Measurements from ENCODE around the gene APLP1. TPM values are rescaled to one million over a fixed set of nuclear protein-coding genes. Genes with fewer than 3 reads are reported as not detected.

The APLP1 gene
- total and polyA plus RNA-seq, 4 donors = 0.08 to 0.51 (median 0.16) TPM; not detected in 1

GRCh38 chr19:35888398-35888797 lies 20.0 kb downstream of the APLP1 start:
- Histone ChIP-seq H3K36me3 (ENCODE audit: control insufficient read depth in 4 of 4, insufficient read depth in 3 of 4, low read depth in 1 of 4, low read length in 3 of 4) (peaks cover 7 to 22% (median 11%) of the 10 kb centered on the region in 4 donors), H3K4me1 (ENCODE audit: control insufficient read depth in 4 of 4, insufficient read depth in 4 of 4, low read length in 3 of 4) (no peaks in the 10 kb centered on the region), H3K4me3 (ENCODE audit: low read depth in 1 of 3, low read length in 3 of 3) (no peak overlapping the region), H3K27ac (ENCODE audit: low read depth in 1 of 2, low read length in 2 of 2) (no peak overlapping the region), H3K27me3 (ENCODE audit: control insufficient read depth in 4 of 4, insufficient read depth in 4 of 4, low read length in 3 of 4) (no peaks in the 10 kb centered on the region), H3K9me3 (ENCODE audit: control insufficient read depth in 4 of 4, low read length in 3 of 4) (no peaks in the 10 kb centered on the region), H3K9ac (ENCODE audit: low read depth in 1 of 2, low read length in 2 of 2) (no peak overlapping the region)
- TF ChIP-seq SP1 (IDR thresholded peaks at IDR 0.05) = no peak
- TF ChIP-seq, protein P1, sequence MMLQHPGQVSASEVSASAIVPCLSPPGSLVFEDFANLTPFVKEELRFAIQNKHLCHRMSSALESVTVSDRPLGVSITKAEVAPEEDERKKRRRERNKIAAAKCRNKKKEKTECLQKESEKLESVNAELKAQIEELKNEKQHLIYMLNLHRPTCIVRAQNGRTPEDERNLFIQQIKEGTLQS (IDR thresholded peaks at IDR 0.05) = no peak
- TF ChIP-seq NR2F2 (IDR thresholded peaks at IDR 0.05) = no peak
- no peak for TF ChIP-seq FOXA2 (IDR thresholded peaks at IDR 0.05)
- TF ChIP-seq ZBTB33 (IDR thresholded peaks at IDR 0.05) = no peak
- TF ChIP-seq RAD21 (IDR thresholded peaks at IDR 0.05) = no peak
- TF ChIP-seq TAF1 (conservative IDR thresholded peaks at IDR 0.05) = no peak
- no peak for TF ChIP-seq HNF4A (conservative IDR thresholded peaks at IDR 0.05)
- no peak for TF ChIP-seq EGR1 (IDR thresholded peaks at IDR 0.05; ENCODE audit: low read depth in 2 of 2)
- no peak for TF ChIP-seq REST (IDR thresholded peaks at IDR 0.05)
- no peak for DNase-seq (ENCODE audit: low spot score)
- WGBS = 97% methylated on average over 9 of the region's 9 CpGs

DNA sequence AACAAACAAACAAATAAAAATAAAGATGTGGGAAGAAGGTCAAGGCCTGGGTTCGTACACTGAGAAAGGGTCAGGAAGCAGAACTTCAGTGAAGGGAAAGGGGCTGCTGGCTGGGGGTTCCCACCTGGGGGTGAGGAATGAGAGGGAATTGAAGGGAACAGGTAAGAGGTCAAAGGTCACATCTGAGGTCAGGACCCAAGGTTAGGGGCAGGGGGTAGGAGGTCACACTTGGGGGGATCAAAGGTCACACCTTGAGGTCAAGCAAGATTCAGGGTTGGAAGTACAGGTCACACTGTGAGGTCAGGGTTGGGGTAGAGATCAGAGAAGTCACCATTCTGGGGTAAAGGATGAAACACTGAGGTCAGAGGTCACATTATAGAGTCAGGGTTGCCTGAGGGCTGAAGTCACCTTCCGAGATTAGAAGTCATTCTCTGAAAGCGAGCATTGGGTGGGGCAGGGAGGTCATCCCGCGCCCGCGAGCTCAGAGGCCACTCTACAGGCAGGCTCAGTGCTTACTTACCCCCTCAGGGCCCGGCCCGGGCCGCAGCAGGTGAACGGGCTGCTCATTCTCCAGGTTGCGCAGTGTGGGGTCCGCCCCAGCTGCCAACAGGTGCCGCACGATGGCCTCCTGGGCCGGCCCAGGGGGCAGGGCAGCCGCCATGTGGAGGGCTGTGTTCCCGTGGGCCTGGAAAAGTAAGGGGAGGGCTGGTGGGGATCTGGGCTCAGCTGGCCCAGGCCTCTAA lies 21.2 kb downstream of the APLP1 start:
- Histone ChIP-seq H3K27ac (ENCODE audit: low read depth in 1 of 2, low read length in 2 of 2) (no peak overlapping the region), H3K9me3 (ENCODE audit: control insufficient read depth in 4 of 4, low read length in 3 of 4) (no peaks in the 10 kb centered on the region), H3K4me3 (ENCODE audit: low read depth in 1 of 3, low read length in 3 of 3) (no peak overlapping the region), H3K36me3 (ENCODE audit: control insufficient read depth in 4 of 4, insufficient read depth in 3 of 4, low read depth in 1 of 4, low read length in 3 of 4) (peaks cover 7 to 26% (median 11%) of the 10 kb centered on the region in 4 donors), H3K27me3 (ENCODE audit: control insufficient read depth in 4 of 4, insufficient read depth in 4 of 4, low read length in 3 of 4) (no peaks in the 10 kb centered on the region), H3K4me1 (ENCODE audit: control insufficient read depth in 4 of 4, insufficient read depth in 4 of 4, low read length in 3 of 4) (no peaks in the 10 kb centered on the region), H3K9ac (ENCODE audit: low read depth in 1 of 2, low read length in 2 of 2) (no peak overlapping the region)
- DNase-seq (ENCODE audit: low spot score) = no peak
- TF ChIP-seq FOXA2 (IDR thresholded peaks at IDR 0.05) (no peak), NR2F2 (IDR thresholded peaks at IDR 0.05) (peak; percentile 92), YY1 (IDR thresholded peaks at IDR 0.05) (no peak), HNF4A (conservative IDR thresholded peaks at IDR 0.05) (peak in 1 of 2 donors; percentile 15)
- TF ChIP-seq, protein P1 (IDR thresholded peaks at IDR 0.05) = no peak
- TF ChIP-seq, protein P2, sequence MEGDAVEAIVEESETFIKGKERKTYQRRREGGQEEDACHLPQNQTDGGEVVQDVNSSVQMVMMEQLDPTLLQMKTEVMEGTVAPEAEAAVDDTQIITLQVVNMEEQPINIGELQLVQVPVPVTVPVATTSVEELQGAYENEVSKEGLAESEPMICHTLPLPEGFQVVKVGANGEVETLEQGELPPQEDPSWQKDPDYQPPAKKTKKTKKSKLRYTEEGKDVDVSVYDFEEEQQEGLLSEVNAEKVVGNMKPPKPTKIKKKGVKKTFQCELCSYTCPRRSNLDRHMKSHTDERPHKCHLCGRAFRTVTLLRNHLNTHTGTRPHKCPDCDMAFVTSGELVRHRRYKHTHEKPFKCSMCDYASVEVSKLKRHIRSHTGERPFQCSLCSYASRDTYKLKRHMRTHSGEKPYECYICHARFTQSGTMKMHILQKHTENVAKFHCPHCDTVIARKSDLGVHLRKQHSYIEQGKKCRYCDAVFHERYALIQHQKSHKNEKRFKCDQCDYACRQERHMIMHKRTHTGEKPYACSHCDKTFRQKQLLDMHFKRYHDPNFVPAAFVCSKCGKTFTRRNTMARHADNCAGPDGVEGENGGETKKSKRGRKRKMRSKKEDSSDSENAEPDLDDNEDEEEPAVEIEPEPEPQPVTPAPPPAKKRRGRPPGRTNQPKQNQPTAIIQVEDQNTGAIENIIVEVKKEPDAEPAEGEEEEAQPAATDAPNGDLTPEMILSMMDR (IDR thresholded peaks at IDR 0.05; ENCODE audit: low read depth, low read length, missing input control) = no peak
- 97% methylated on average over 18 of the region's 18 CpGs for WGBS

Data from liver (tissue), 9 donors.